ENCODE measurements around the gene RAB43. TPM values are rescaled to one million over a fixed set of nuclear protein-coding genes. Genes with fewer than 3 reads are reported as not detected.
"Not testable (repeated sequence)": the region's sequence is repeated elsewhere in the genome, so short reads cannot be mapped to it uniquely, and the experiment has no call there.

RAB43 gene
- total RNA-seq, 1 donor from 2014 or later = 8.2 TPM

GRCh38 chr3:129095285-129095684, 26.3 kb downstream of the RAB43 start:
- no peak for DNase-seq (ENCODE audit: low spot score)

DNA sequence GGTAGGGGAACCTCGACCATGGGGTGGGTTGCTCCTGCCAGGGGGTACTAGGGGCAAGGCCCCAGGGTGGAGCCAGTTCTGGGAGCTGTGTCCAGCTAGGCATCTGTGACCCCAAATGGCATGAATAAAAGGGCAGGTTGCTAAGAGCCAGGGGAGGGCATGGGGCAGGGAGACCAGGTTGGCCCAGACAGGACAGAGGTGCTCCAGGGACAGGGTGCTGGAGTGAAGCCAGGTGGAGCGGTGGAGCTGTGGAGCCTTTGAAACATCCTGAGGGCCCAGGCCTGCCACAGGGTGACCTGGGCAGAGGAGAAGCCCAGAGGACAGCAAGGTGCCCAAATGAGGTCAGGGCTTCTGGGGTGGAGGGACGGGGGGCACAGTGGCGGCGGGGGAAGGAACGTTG, 33.3 kb downstream of the RAB43 start:
- DNase-seq (ENCODE audit: low spot score) = not testable (repeated sequence)

- DNase-seq (ENCODE audit: low spot score) = not testable (repeated sequence)
Measured at GRCh38 chr3:129087904-129088303, 33.7 kb downstream of the RAB43 start.

GRCh38 chr3:129087138-129087702, 34.4 kb downstream of the RAB43 start:
- DNase-seq (ENCODE audit: low spot score) = peak; percentile 9

DNA sequence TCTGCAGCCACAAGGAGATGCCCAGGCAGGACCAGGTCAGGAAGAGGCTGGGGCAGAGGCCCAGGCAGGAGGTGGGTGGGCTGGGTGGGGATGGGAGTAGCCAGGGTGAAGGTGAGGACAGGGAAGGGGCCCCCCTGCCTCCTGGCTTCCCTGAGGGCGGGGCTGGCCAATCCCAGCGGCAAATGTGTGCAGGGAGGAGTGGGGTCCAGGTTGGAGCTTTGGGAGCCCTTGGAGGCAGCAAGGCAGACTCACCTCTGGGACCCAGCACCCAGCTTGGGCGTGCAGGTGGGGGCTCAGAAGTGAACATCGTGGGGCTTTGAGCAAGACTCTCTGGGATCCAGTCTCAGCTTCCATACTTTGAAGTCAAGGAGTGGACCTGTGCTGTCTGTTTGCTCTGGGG, 35.8 kb downstream of the RAB43 start:
- DNase-seq (ENCODE audit: low spot score) = no peak

DNA sequence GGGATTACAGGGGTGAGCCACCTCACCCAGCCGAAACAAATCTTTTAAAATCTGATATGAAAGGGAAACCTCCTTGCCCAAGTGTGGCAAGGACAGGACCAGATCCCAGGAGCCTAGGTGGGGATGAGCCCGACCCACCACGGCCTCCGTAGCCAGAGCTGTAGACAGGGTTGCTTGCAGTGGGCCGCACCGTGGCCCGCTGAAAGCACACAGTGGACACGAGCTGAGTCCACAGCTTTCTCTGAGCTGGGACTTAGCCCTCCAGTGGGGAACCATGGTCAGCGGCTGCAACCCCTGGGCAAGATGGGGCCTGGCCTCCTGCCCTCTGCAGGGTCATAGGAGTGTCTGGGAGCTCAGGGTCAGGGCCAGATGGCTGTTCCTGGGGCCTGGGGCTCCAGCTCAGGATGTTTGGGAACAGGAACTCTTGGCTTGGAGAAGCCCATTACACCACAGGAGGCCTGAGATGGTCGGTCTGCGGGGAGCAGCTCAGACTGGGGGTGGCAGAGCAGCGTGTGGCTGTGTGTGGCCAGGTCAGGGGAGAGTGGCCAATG, 36.4 kb downstream of the RAB43 start:
- DNase-seq (ENCODE audit: low spot score) = no peak

GRCh38 chr3:129084501-129084900, 37.1 kb downstream of the RAB43 start:
- DNase-seq (ENCODE audit: low spot score) = no peak

- DNase-seq (ENCODE audit: low spot score) = no peak
Measured at GRCh38 chr3:129082026-129082425, 39.6 kb downstream of the RAB43 start.

DNA sequence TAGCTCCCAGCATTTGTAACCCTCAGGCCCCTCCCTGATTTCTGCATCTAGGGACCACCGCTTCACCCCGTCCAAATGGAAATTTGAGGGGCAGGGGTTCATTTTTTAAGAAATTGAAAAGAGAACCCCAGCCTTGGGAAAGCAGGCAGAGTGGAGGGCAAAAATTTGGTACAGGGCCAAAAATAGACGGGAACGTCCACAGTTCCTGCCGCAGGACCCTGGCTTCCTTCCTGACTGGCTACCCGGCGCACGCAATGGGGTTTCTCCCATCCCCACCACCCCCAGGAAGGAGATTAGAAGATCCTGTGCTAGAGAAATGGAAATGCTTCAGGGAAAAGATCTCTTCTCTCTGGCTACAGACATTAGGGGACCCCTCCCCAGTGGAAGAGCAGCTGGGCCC, 40.1 kb downstream of the RAB43 start:
- no peak for DNase-seq (ENCODE audit: low spot score)

GRCh38 chr3:129078510-129078909, 43.1 kb downstream of the RAB43 start:
- no peak for DNase-seq (ENCODE audit: low spot score)

DNA sequence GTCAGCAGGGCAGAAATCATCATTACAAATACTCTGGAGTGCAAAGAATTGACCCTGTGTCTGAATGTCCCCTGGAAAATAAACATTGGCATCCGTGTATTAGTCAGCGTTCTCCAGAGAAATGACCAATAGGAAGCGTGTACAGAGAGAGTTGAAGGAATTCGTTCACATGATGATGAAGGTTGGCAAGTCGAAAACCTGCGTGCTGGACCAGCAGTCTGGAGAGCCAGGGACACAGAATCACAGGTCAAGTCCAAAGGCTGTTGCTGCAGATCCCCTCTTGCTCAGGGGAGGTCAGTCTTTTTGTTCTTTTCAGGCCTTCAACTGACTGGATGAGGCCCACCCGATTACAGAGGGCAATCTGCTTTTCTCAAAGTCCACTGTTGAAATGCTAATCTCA, 44.4 kb downstream of the RAB43 start:
- DNase-seq (ENCODE audit: low spot score) = no peak

GRCh38 chr3:129070086-129070885, 51.3 kb downstream of the RAB43 start:
- DNase-seq (ENCODE audit: low spot score) = no peak

- DNase-seq (ENCODE audit: low spot score) = not testable (repeated sequence)
Measured at GRCh38 chr3:129069313-129070085, 52.1 kb downstream of the RAB43 start.

GRCh38 chr3:129068291-129068886, 53.2 kb downstream of the RAB43 start:
- DNase-seq (ENCODE audit: low spot score) = no peak

GRCh38 chr3:129067719-129068118, 53.9 kb downstream of the RAB43 start:
- not testable (repeated sequence) for DNase-seq (ENCODE audit: low spot score)

DNA sequence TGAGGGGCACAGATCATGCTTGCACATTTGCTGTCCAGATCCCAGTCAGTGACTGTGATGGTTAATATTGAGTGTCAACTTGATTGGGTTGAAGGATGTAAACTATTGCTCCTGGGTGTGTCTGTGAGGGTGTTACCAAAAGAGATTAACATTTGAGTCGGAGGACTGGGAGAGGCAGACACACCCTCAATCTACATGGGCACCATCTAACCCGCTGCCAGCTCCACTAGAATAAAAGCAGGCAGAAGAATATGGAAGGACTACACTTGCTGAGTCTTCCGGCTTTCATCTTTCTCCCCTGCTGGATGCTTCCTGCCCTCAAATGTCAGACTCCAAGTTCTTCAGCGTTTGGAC, 55.9 kb downstream of the RAB43 start:
- no peak for DNase-seq (ENCODE audit: low spot score)

- DNase-seq (ENCODE audit: low spot score) = no peak
Measured at GRCh38 chr3:129065016-129065719, 56.4 kb downstream of the RAB43 start.

- no peak for DNase-seq (ENCODE audit: low spot score)
Measured at GRCh38 chr3:129063841-129064482, 57.6 kb downstream of the RAB43 start.

DNA sequence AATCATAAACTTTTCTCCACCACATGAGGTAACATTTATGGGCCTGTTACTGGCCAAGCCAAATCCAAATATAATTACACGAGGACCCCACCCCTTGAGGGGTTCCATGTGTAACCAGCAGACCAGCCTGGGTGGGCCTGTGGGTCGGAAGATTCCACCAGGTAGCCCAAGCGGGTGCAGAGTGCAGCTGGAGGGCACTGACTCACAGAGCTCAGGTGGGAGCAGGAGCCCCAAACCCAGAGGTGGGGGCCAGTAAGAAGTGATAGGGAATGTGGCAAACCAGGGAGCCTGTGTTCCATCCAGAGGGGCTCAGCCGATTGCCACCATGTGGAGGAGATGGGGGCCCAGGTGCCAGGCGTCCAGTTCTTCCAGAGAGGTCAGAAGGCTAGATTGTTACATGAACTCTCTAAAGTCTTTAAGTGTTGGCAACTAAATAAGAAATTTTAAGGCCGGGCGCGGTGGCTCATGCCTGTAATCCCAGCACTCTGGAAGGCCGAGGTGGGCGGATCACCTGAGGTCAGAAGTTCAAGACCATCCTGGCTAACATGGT, 58.4 kb downstream of the RAB43 start:
- DNase-seq (ENCODE audit: low spot score) = no peak

Data from umbilical cord (tissue), 2 donors.